GM21786 (cell line): ENCODE measurements around the gene PRKN.

Experiments used
- ATAC-seq: cut with Tn5 transposase; IDR thresholded peaks from one replicate; pipeline ENCODE4 v1.9.1; 2021; ENCODE audit not compliant: unreplicated experiment

The PRKN gene

DNA sequence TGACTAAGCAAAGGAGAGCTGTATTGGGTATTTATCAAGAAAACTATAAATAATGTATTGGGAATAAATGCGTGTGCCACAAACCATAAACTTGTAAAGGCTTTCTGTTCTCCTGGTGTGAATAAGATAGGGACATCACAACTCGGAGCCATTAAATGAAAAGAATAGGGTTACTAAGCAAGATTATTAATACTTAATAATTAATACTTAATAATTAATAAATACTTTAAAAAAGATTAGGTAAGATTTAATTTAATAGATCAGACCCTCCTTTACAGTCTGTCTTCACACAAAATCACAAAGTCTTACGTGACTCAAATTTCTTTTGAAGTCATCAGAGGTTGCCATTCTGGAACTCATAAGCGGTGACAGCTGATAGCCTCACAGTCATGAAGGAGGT, 648.9 kb downstream of the PRKN start:
- ATAC-seq = no peak

GRCh38 chr6:162078126-162078525, 649.4 kb downstream of the PRKN start:
- no peak for ATAC-seq

DNA sequence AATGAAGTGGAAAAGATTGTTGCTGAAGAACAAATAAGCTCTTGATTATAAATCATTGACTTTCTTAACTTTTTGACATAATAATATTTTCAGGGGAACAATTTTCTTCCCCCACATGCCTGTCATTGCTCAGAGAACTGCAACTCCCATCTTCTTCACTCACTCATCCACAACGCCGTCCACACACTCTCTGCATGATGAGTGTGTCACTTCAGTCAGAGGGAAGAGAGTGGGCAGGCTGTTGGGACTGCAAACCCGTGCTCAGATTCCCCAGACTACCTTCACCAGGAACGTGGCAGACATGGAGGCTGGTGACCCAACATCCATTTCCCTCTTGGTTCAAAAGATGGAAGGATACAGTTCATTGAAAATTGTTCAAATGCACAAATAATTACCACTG, 650.8 kb downstream of the PRKN start:
- no peak for ATAC-seq

- no peak for ATAC-seq
Observed at GRCh38 chr6:162074641-162075275, 652.8 kb downstream of the PRKN start.

DNA sequence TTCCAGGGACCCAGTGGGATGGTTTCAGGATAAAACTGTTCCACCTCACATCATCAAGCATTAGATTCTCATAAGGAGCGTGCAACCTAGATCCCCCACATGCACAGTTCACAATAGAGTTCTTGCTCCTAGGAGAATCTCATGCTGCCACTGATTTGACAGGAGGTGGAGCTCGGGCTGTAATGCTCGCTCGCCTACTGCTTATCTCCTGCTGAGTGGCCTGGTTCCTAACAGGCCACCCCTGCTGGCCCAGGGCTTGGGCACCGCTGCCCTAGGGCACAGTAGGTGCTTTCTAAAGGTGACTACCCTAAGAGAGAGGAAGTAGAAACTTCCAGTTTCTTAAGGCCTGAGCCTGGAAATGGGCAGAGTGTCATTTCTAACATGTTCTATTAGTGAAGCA, 656.9 kb downstream of the PRKN start:
- ATAC-seq = no peak

GRCh38 chr6:162069995-162070394, 657.6 kb downstream of the PRKN start:
- ATAC-seq = no peak

DNA sequence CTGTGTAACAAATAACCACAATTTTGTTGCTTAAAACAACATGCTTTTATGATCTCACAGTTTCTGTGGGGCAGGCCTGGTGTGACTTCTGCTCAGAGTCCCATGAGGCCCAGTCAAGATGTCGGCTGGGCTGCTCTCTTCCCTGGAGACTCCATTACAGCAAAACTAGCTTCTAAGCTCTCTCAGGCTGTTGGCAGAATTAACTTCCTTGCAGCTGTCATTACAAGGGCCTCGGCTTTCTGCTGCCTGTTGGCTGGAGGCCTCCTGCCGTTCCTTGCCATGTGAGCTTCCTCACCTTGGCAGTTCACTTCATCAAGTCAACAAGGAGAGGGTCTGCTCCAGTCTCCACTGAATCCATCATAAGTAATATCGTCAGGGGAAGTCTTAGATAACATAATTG, 659.2 kb downstream of the PRKN start:
- no peak for ATAC-seq

- ATAC-seq = no peak
Observed at GRCh38 chr6:162063666-162064065, 663.9 kb downstream of the PRKN start.

DNA sequence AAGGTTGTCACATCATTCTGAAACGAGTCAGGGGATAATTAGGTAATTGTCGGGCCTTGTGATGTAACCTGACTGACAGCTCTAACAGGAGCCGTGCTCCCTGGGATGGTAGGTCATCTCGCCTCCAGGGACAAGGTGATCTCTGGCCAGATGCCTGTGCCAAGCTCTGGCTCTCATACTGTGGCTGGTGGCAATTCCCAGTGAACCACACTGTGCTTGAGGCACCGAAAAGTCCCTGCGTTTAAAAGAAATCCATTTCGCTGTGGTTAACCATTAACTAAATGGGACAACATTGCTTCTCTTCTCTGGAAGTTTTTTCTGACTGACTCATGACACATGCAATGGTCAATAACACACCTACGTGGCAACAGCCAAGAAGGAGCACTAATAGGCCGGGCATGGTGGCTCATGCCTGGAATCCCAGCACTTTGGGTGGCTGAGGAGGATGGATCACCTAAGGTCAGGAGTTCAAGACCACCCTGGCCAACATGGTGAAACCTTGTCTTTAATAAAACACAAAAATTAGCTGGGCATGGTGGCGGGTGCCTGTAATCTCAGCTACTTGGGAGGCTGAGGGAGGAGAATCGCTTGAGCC, 669.2 kb downstream of the PRKN start:
- no peak for ATAC-seq

DNA sequence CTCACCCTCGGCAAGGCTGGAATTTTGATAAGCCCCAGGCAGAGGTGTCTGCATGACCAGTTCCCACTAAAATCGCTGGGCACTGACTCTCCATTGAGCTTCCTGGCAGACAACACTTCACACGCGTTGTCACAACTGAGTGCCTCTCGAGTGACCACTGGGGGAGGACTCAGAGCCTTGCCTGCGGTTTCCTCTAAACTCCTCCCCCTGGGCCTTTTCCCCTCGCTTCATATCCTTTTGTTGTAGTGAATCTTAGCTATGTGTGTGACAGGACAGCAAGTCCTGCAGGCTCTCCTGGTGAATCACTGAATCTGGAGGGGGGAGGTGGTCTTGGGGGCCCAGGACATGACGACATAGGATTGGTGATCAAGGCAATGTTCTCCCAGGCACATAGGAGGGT, 670.8 kb downstream of the PRKN start:
- no peak for ATAC-seq

DNA sequence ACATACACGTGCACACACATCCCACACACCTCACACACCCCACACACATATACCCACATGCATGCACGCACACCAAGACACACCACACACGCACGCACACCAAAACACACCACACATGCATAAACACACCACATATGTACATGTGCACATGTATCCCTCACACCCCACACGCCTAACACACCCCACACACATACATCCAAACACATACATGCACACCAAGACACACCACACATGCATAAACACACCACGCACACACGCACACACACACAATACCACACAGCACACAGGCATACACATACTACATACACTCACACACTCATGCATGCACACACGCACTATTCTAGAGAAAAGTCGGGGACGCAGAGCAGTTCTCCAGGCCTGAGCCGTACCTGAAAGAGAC, 671.5 kb downstream of the PRKN start:
- no peak for ATAC-seq

GRCh38 chr6:162055365-162055764, 672.2 kb downstream of the PRKN start:
- ATAC-seq = no peak

- ATAC-seq = no peak
Observed at GRCh38 chr6:162053084-162053483, 674.5 kb downstream of the PRKN start.

DNA sequence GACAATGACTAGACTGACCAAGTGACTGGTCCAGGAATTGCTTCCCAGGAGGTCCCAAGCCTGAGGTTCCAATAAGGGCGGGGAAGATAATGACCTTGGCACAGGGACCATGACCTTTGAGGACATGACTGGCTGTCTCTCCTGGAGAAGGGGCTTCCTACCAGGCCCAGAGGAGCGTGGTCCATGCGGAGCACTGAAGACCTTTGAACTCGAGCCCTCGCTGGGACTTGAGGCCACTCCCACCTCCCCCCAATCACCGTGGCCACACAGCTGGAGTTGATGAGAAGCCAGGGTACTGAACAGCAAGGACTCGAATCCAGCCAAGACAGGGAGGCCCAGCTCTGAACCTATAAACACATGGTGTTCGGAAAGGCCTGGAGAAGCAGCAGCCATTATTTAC, 677.0 kb downstream of the PRKN start:
- no peak for ATAC-seq

GRCh38 chr6:162046324-162046723, 681.2 kb downstream of the PRKN start:
- no peak for ATAC-seq

GRCh38 chr6:162032620-162033019, 694.9 kb downstream of the PRKN start:
- no peak for ATAC-seq

DNA sequence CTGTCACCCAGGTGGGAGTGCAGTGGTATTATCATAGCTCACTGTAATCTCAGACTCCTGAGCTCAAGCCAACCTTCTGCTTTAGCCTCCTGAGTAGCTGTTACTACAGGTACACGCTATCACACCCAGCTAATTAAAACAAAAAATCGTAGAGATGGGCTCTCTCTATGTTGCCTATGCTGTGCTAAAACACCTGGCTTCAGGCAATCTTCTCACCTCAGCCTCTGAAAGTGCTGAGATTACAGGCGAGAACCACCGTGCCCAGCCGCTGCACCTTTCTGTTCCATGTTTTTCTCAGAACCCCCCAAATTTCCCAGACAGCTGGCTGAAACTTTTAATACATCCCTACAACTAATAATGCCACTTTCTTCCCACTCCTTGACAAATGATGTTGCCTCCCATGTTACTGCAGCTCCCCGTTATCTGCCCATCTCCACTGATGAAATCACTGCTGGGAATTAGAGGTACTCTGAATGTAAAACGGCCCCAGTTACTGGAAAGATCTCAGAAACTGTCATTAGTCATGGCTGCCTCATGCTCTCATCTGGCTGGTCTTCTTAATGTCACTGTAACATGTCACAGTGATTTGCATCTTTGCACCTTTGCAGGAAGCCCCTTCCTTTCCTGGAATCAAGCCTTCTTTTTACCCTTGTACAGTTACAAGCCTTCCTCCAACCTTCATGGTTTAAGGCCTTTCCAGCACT, 697.5 kb downstream of the PRKN start:
- ATAC-seq = no peak

DNA sequence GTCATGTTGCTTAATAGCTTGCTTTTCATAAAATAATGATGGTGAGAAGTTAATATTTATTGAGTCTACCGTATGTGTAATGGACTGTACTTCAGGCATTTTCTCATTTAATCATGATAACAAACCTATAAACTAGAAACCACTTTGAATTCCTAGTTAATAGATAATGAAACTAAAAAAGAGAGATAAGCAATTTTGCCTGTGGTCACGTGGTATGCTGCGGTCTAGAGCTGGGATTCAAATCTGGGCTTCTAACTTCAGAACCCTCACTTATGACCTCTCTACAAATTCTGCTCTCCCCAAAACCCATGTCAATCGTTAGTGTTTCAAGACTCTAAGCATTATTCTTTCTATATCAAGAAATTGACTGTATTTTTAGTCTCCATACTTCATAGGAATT, 700.7 kb downstream of the PRKN start:
- no peak for ATAC-seq

GRCh38 chr6:162026031-162026430, 701.5 kb downstream of the PRKN start:
- no peak for ATAC-seq

DNA sequence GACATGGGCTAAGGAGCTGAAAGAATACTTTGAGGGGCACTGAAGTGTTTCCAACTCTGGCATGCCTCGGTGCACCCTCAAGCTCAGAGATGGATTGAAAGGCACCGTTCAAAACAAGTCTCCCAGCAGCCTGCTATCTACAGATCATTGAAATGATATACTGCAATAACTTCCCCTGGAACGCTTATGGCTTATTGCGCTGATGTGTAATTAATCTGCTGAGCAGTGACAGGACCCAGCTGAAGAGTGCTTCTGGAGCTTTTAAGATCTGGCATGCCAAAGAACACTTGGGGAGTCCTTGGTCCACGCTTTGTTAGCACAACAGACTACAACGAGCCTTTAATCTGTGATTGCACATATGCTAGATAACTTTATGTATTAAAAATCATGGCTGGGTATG, 708.2 kb downstream of the PRKN start:
- ATAC-seq = no peak

GRCh38 chr6:162017536-162017935, 710.0 kb downstream of the PRKN start:
- ATAC-seq = no peak

DNA sequence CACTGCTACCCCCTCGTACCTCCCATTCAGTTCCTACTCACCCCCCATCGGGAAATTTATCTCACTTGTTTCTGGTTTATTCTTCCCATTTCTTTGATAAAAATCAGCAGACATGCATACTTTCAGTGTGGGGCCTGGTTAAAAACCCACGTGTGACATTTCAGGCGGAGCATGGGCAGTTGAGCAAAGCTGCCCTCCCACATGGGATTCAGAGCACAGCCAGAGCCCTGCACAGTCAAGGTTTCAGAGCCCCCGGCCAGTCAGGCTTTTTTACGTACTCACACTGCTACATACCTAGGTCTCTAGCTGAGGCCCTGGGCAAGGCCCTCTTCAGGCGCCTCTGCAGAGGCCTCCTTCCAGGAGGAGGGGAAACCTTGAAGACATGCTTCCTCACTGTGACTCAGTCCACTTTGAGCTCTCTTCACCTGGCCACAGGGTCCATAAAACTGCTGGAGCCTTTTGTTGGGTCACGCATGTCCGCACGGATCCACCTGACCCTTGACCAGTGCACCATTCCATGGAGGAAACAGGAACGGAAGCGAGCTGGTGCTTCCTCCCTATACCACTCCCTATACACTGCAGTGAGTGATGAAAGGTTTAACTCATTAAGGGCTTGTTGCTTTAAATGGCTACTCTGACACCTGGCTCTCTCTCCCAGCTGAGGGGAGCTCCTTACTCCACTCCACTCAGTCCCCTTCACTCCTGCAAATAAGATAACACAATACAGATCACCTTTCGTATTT, 713.3 kb downstream of the PRKN start:
- ATAC-seq = no peak
